ENCODE results near the gene SMIM8.

The SMIM8 gene

GRCh38 chr6:87334683-87335082 is 12.3 kb downstream of the SMIM8 start:
- DNase-seq (ENCODE audit: low read depth): no peak

GRCh38 chr6:87336367-87336766 is 14.0 kb downstream of the SMIM8 start:
- DNase-seq (ENCODE audit: low read depth): no peak

- DNase-seq (ENCODE audit: low read depth): no peak
Measured at GRCh38 chr6:87340230-87340629, 17.8 kb downstream of the SMIM8 start.

- DNase-seq (ENCODE audit: low read depth): no peak
Measured at GRCh38 chr6:87341158-87341557, 18.8 kb downstream of the SMIM8 start.

GRCh38 chr6:87341899-87342298 is 19.5 kb downstream of the SMIM8 start:
- no peak for DNase-seq (ENCODE audit: low read depth)

- no peak for DNase-seq (ENCODE audit: low read depth)
Measured at GRCh38 chr6:87342829-87343228, 20.4 kb downstream of the SMIM8 start.

- DNase-seq (ENCODE audit: low read depth): no peak
Measured at GRCh38 chr6:87344731-87345130, 22.3 kb downstream of the SMIM8 start, which contains the start of gene C6orf163. C6orf163 (plus strand) TSS chr6:87344813; CDS start chr6:87345100, 287 bp downstream.

- DNase-seq (ENCODE audit: low read depth): no peak
Measured at GRCh38 chr6:87346700-87347099, 24.3 kb downstream of the SMIM8 start.

- DNase-seq (ENCODE audit: low read depth): no peak
Measured at GRCh38 chr6:87349896-87350295, 27.5 kb downstream of the SMIM8 start.

GRCh38 chr6:87350516-87350915 is 28.1 kb downstream of the SMIM8 start:
- DNase-seq (ENCODE audit: low read depth): no peak

GRCh38 chr6:87351583-87351982 is 29.2 kb downstream of the SMIM8 start:
- DNase-seq (ENCODE audit: low read depth): no peak

GRCh38 chr6:87356181-87356580 is 33.8 kb downstream of the SMIM8 start:
- DNase-seq (ENCODE audit: low read depth): no peak

- DNase-seq (ENCODE audit: low read depth): no peak
Measured at GRCh38 chr6:87357479-87358196, 35.2 kb downstream of the SMIM8 start.

- DNase-seq (ENCODE audit: low read depth): no peak
Measured at GRCh38 chr6:87364602-87365252, 42.3 kb downstream of the SMIM8 start.

GRCh38 chr6:87366072-87366827 is 43.9 kb downstream of the SMIM8 start:
- DNase-seq (ENCODE audit: low read depth): peak; percentile 24

- no peak for DNase-seq (ENCODE audit: low read depth)
Measured at GRCh38 chr6:87366899-87367298, 44.5 kb downstream of the SMIM8 start.

- DNase-seq (ENCODE audit: low read depth): no peak
Measured at GRCh38 chr6:87373377-87373776, 51.0 kb downstream of the SMIM8 start.

GRCh38 chr6:87375315-87375714 is 52.9 kb downstream of the SMIM8 start:
- no peak for DNase-seq (ENCODE audit: low read depth)

GRCh38 chr6:87376643-87377042 is 54.3 kb downstream of the SMIM8 start:
- DNase-seq (ENCODE audit: low read depth): no peak

- no peak for DNase-seq (ENCODE audit: low read depth)
Measured at GRCh38 chr6:87378947-87379346, 56.6 kb downstream of the SMIM8 start.

GRCh38 chr6:87382861-87383260 is 60.5 kb downstream of the SMIM8 start:
- DNase-seq (ENCODE audit: low read depth): no peak

GRCh38 chr6:87384038-87384437 is 61.6 kb downstream of the SMIM8 start:
- no peak for DNase-seq (ENCODE audit: low read depth)

- DNase-seq (ENCODE audit: low read depth): no peak
Measured at GRCh38 chr6:87384449-87384848, 62.1 kb downstream of the SMIM8 start.

Data from iris pigment epithelial cell (primary cell).